NCI-H774 (cell line): ENCODE data around the gene TCP11L2.
"Not testable (repeated sequence)": the region's sequence is repeated elsewhere in the genome, so short reads cannot be mapped to it uniquely, and the experiment has no call there.

Experiments used
- DNase-seq: peaks from one replicate; lab custom pipeline; 2025; lab: John Stamatoyannopoulos, UW

Gene TCP11L2

GRCh38 chr12:106284358-106285105, 18.0 kb upstream of the TCP11L2 start:
- no peak for DNase-seq

GRCh38 chr12:106285982-106286381, 16.6 kb upstream of the TCP11L2 start:
- peak; percentile 53 for DNase-seq

- not testable (repeated sequence) for DNase-seq
Observed at GRCh38 chr12:106286576-106287162, 15.9 kb upstream of the TCP11L2 start.

- no peak for DNase-seq
Observed at GRCh38 chr12:106287364-106287763, 15.2 kb upstream of the TCP11L2 start.

GRCh38 chr12:106288101-106288493, 14.4 kb upstream of the TCP11L2 start:
- no peak for DNase-seq

GRCh38 chr12:106288494-106289195, 13.9 kb upstream of the TCP11L2 start:
- DNase-seq: no peak

GRCh38 chr12:106289196-106289681, 13.3 kb upstream of the TCP11L2 start:
- no peak for DNase-seq

- DNase-seq: no peak
Observed at GRCh38 chr12:106290666-106291065, 11.9 kb upstream of the TCP11L2 start.

- peak; percentile 78 for DNase-seq
Observed at GRCh38 chr12:106291342-106291741, 11.2 kb upstream of the TCP11L2 start.

GRCh38 chr12:106292339-106292738, 10.2 kb upstream of the TCP11L2 start:
- DNase-seq: no peak

GRCh38 chr12:106296179-106296877, 6.2 kb upstream of the TCP11L2 start:
- DNase-seq: no peak

- DNase-seq: no peak
Observed at GRCh38 chr12:106297075-106297474, 5.5 kb upstream of the TCP11L2 start.

GRCh38 chr12:106297681-106298080, 4.9 kb upstream of the TCP11L2 start:
- DNase-seq: no peak

- no peak for DNase-seq
Observed at GRCh38 chr12:106299202-106299774, 3.2 kb upstream of the TCP11L2 start.

GRCh38 chr12:106300761-106301160, 1.8 kb upstream of the TCP11L2 start:
- DNase-seq: no peak

GRCh38 chr12:106301241-106301610, 1.3 kb upstream of the TCP11L2 start:
- DNase-seq: no peak

- DNase-seq: peak; percentile 38
Observed at GRCh38 chr12:106301611-106302321, 767 bp upstream of the TCP11L2 start.

GRCh38 chr12:106303202-106303820, 778 bp downstream of the TCP11L2 start:
- peak; percentile 29 for DNase-seq

GRCh38 chr12:106304001-106304421, 1.5 kb downstream of the TCP11L2 start:
- DNase-seq: no peak

GRCh38 chr12:106304797-106305196, 2.3 kb downstream of the TCP11L2 start:
- DNase-seq: no peak

- DNase-seq: no peak
Observed at GRCh38 chr12:106305376-106305775, 2.8 kb downstream of the TCP11L2 start.
